H1 (cell line): ENCODE results near the gene COX7B2. TPM values are rescaled to one million over a fixed set of nuclear protein-coding genes. Genes with fewer than 3 reads are reported as not detected.

Source experiments
- CTCF ChIA-PET: fragments of 300-600 bp; sonication (Branson Sonifier 250); formaldehyde crosslinking; loops from one replicate; lab custom pipeline; 2021; ENCODE audit not compliant: partially characterized antibody; lab: Charles Lee
- POLR2A ChIA-PET: fragments of 300-600 bp; sonication (Branson Sonifier 250); formaldehyde crosslinking; loops from one replicate; lab custom pipeline; 2021; ENCODE audit warnings: inconsistent platforms; ENCODE audit not compliant: partially characterized antibody; lab: Charles Lee
- DNase-seq, 2 experiments: peaks; one replicate each; pipeline versions ENCODE4 v3.0.0 to v3.0.0-alpha.2; 2010 to 2022; ENCODE audit warnings: low spot score in 2 of 2, low read depth in 1 of 2, mixed read lengths in 1 of 2
- FAIRE-seq: peaks from 2 replicates; lab custom pipeline; 2011; peaks lifted over from hg19 to GRCh38; lab: Jason Lieb, UNC
- H2AFZ ChIP-seq: 2 replicates; pipeline ENCODE4 v1.8.1; 2012; ENCODE audit warnings: low read length, inconsistent platforms
- H2AK5ac ChIP-seq: 2 replicates; pipeline ENCODE4 v1.6.1; 2013; ENCODE audit warnings: low read depth, low read length
- H2BK120ac ChIP-seq: replicated peaks from 2 replicates; pipeline ENCODE3; 2013; ENCODE audit warnings: low read depth, low read length, inconsistent platforms
- H2BK12ac ChIP-seq: 2 replicates; pipeline ENCODE4 v1.6.1; 2013; ENCODE audit warnings: low read depth, low read length
- H2BK15ac ChIP-seq: 2 replicates; pipeline ENCODE4 v1.6.1; 2013; ENCODE audit warnings: low read length
- H2BK20ac ChIP-seq: 2 replicates; pipeline ENCODE4 v1.6.1; 2013; ENCODE audit warnings: low read length
- H2BK5ac ChIP-seq: 2 replicates; pipeline ENCODE4 v1.6.1; 2013; ENCODE audit warnings: low read depth, low read length
- H3K14ac ChIP-seq: 2 replicates; pipeline ENCODE4 v1.6.1; 2013; ENCODE audit warnings: inconsistent platforms; ENCODE audit not compliant: insufficient read length
- H3K18ac ChIP-seq: 2 replicates; pipeline ENCODE4 v1.6.1; 2013; ENCODE audit warnings: low read length; ENCODE audit errors: extremely low read depth
- H3K23ac ChIP-seq: 2 replicates; pipeline ENCODE4 v1.6.1; 2013; ENCODE audit warnings: inconsistent platforms; ENCODE audit not compliant: insufficient read length
- H3K23me2 ChIP-seq: 2 replicates; pipeline ENCODE4 v1.6.1; 2013; ENCODE audit warnings: low read depth, low read length
- H3K27ac ChIP-seq: 2 replicates; pipeline ENCODE4 v1.6.1; 2011; ENCODE audit warnings: low read depth, low read length, inconsistent platforms
- H3K27me3 ChIP-seq, 4 experiments: replicated peaks in 1 of 4; 1 replicate in 1 of 4; 2 replicates in 3 of 4; pipeline versions ENCODE4 v1.6.1 to v1.8.1; 2011 to 2013; ENCODE audit warnings: low read length in 3 of 4, mild to moderate bottlenecking in 3 of 4, inconsistent platforms in 2 of 4, mixed read lengths in 2 of 4, moderate library complexity in 1 of 4; ENCODE audit not compliant: control insufficient read depth in 3 of 4, insufficient read depth in 3 of 4; ENCODE audit errors: extremely low read depth in 1 of 4
- H3K36me3 ChIP-seq, 4 experiments: 2 replicates each; pipeline versions ENCODE4 v1.6.1 to v1.8.1; 2011 to 2013; ENCODE audit warnings: mild to moderate bottlenecking in 4 of 4, low read length in 3 of 4, moderate library complexity in 2 of 4, control low read depth in 1 of 4, inconsistent platforms in 1 of 4; ENCODE audit not compliant: insufficient read depth in 4 of 4, control insufficient read depth in 2 of 4
- H3K4ac ChIP-seq: replicated peaks from 2 replicates; pipeline ENCODE3; 2013; ENCODE audit warnings: low read length, low read depth, mixed read lengths, inconsistent platforms; ENCODE audit not compliant: insufficient read length
- H3K4me1 ChIP-seq, 4 experiments: replicated peaks in 1 of 4; 1 replicate in 1 of 4; 2 replicates in 3 of 4; pipeline versions ENCODE4 v1.6.1 to v1.8.1; 2011 to 2013; ENCODE audit warnings: low read length in 3 of 4, inconsistent platforms in 2 of 4, mixed read lengths in 1 of 4; ENCODE audit not compliant: insufficient read depth in 4 of 4, control insufficient read depth in 3 of 4
- H3K4me2 ChIP-seq, 2 experiments: 2 replicates each; pipeline versions ENCODE4 v1.6.1 to v1.8.1; 2011 to 2013; ENCODE audit warnings: low read depth in 2 of 2, low read length in 2 of 2, control low read depth in 1 of 2, inconsistent platforms in 1 of 2, mild to moderate bottlenecking in 1 of 2; ENCODE audit not compliant: insufficient read depth in 1 of 2
- H3K4me3 ChIP-seq, 4 experiments: fragments of 200-600, 300-600 bp in 1 of 4; sonication (generic), shearing (Covaris generic), sonication (Bioruptor Twin) in 1 of 4; 2 replicates each; pipeline versions ENCODE4 v1.5.1 to v1.8.1; 2011 to 2016; ENCODE audit warnings: low read length in 4 of 4, low read depth in 3 of 4, control low read depth in 2 of 4, inconsistent platforms in 2 of 4, mild to moderate bottlenecking in 2 of 4, mixed read lengths in 1 of 4, moderate library complexity in 1 of 4; ENCODE audit not compliant: insufficient read depth in 2 of 4; ENCODE audit errors: extremely low read depth in 1 of 4
- H3K56ac ChIP-seq: replicated peaks from 2 replicates; pipeline ENCODE3; 2013; ENCODE audit warnings: low read depth, mild to moderate bottlenecking, mixed read lengths, low read length, inconsistent platforms; ENCODE audit not compliant: insufficient read length
- H3K79me1 ChIP-seq: 2 replicates; pipeline ENCODE4 v1.6.1; 2013; ENCODE audit warnings: low read depth, low read length, control low read depth
- H3K79me2 ChIP-seq, 2 experiments: 2 replicates each; pipeline versions ENCODE4 v1.6.1 to v1.8.1; 2012 to 2013; ENCODE audit warnings: low read length in 2 of 2, mild to moderate bottlenecking in 2 of 2, inconsistent platforms in 1 of 2; ENCODE audit not compliant: insufficient read depth in 2 of 2, control insufficient read depth in 1 of 2
- H3K9ac ChIP-seq, 4 experiments: replicated peaks in 1 of 4; 1 replicate in 1 of 4; 2 replicates in 3 of 4; pipeline versions ENCODE4 v1.6.1 to v1.8.1; 2011 to 2013; ENCODE audit warnings: low read depth in 3 of 4, low read length in 3 of 4, control low read depth in 2 of 4, mild to moderate bottlenecking in 2 of 4, moderate library complexity in 2 of 4, inconsistent platforms in 1 of 4; ENCODE audit errors: extremely low read depth in 1 of 4
- H3K9me3 ChIP-seq, 2 experiments: 2 replicates each; pipeline versions ENCODE4 v1.6.1 to v1.8.1; 2012 to 2013; ENCODE audit warnings: mild to moderate bottlenecking in 2 of 2, moderate library complexity in 2 of 2, control low read depth in 1 of 2, inconsistent platforms in 1 of 2, low read depth in 1 of 2, low read length in 1 of 2, mixed read lengths in 1 of 2; ENCODE audit not compliant: insufficient read depth in 2 of 2
- H4K20me1 ChIP-seq, 2 experiments: replicated peaks in 1 of 2; 2 replicates each; pipeline versions ENCODE3 to v1.8.1; 2011 to 2013; ENCODE audit warnings: inconsistent platforms in 2 of 2, low read length in 2 of 2, mild to moderate bottlenecking in 1 of 2; ENCODE audit not compliant: insufficient read depth in 2 of 2, control insufficient read depth in 1 of 2
- H4K5ac ChIP-seq: 2 replicates; pipeline ENCODE4 v1.6.1; 2013; ENCODE audit warnings: low read length, low read depth, mixed read lengths, inconsistent platforms; ENCODE audit not compliant: insufficient read length
- H4K8ac ChIP-seq: 2 replicates; pipeline ENCODE4 v1.8.0; 2013; ENCODE audit warnings: mild to moderate bottlenecking, moderate library complexity, low read length, inconsistent platforms; ENCODE audit not compliant: insufficient read depth; ENCODE audit errors: extremely low read depth
- H4K91ac ChIP-seq: replicated peaks from 2 replicates; pipeline ENCODE3; 2013; ENCODE audit warnings: low read length, mixed read lengths, inconsistent platforms; ENCODE audit not compliant: insufficient read length
- CEBPB ChIP-seq: IDR thresholded peaks from 2 replicates; pipeline ENCODE4 v1.6.1; 2012; ENCODE audit warnings: low read depth, low read length
- CTCF ChIP-seq, 3 experiments: IDR thresholded peaks; 1 replicate in 2 of 3; 2 replicates in 1 of 3; pipeline versions ENCODE4 v1.5.1 to v1.6.1; 2011; ENCODE audit warnings: low read length in 3 of 3, mild to moderate bottlenecking in 3 of 3, inconsistent platforms in 2 of 3, low read depth in 1 of 3, moderate library complexity in 1 of 3; ENCODE audit not compliant: insufficient read depth in 1 of 3; ENCODE audit errors: control extremely low read depth in 1 of 3
- PHF8 ChIP-seq: fragments of 200-600 bp; sonication (generic); conservative IDR thresholded peaks from 2 replicates; pipeline ENCODE4 v1.7.1; 2012; ENCODE audit warnings: low read depth, mild to moderate bottlenecking, inconsistent platforms, low read length, moderate library complexity
- RAD21 ChIP-seq, 2 experiments: IDR thresholded peaks in 1 of 2; conservative IDR thresholded peaks in 1 of 2; 2 replicates each; pipeline ENCODE4 v1.6.1; 2011; ENCODE audit warnings: low read depth in 2 of 2, low read length in 2 of 2, improper control_type of control experiment in 1 of 2, inconsistent platforms in 1 of 2, mild to moderate bottlenecking in 1 of 2, moderate library complexity in 1 of 2
- SIRT6 ChIP-seq: IDR thresholded peaks from one replicate; pipeline ENCODE4 v1.7.1; 2012; ENCODE audit warnings: low read length, inconsistent platforms
- WGBS, 2 experiments: shearing (Covaris generic) in 1 of 2; methylation state at CpG; one replicate each; pipeline versions ENCODE4 v1.1.6 to v1.1.7; 2013 to 2015; ENCODE audit warnings: low lambda C conversion rate in 2 of 2, mixed read lengths in 2 of 2, inconsistent platforms in 1 of 2, low coverage in 1 of 2, missing lambda C conversion rate in 1 of 2; ENCODE audit not compliant: insufficient replicate concordance in 2 of 2, insufficient coverage in 1 of 2, insufficient read length in 1 of 2; ENCODE audit errors: extremely low coverage in 1 of 2, missing lambda C conversion rate in 1 of 2; 5-methylcytosine and 5-hydroxymethylcytosine counted together
- polyA plus RNA-seq, 7 experiments: library from polyadenylated mRNA; depleted of rRNA in 3 of 7; stranded (reverse) in 5 of 7; unstranded in 2 of 7; fragments of >200 nt in 5 of 7; fragments of 200-250 nt in 2 of 7; gene quantifications; 1 replicate in 5 of 7; 2 replicates in 1 of 7; 4 replicates in 1 of 7; pipeline versions ENCODE4 v1.2.1 to v1.2.3, GENCODE V29; 2011 to 2013; ENCODE audit warnings: missing spikeins in 2 of 7, mixed read lengths in 2 of 7
- total RNA-seq: library from RNA; stranded (reverse); fragmentation: NEBNext Ultra II Directional; extraction: Animal tissue kit (Norgen Biotek cat#: 25700); gene quantifications from 2 replicates; pipeline ENCODE4 v1.2.1, GENCODE V29; 2021

Gene COX7B2
- total and polyA plus RNA-seq, 2 of the 8 experiments (the other 6 are each of a cell fraction or from before 2014, with no cell fraction given): not detected

- Histone ChIP-seq H3K23ac (no peak overlapping the region), H3K4me2 (no peak overlapping the region), H3K4me1 (no peaks in the 10 kb centered on the region), H3K18ac (no peak overlapping the region), H4K8ac (no peak overlapping the region), H3K36me3 (no peaks in the 10 kb centered on the region), H3K23me2 (no peaks in the 10 kb centered on the region), H3K4me3 (no peak overlapping the region), H3K27me3 (no peaks in the 10 kb centered on the region), H3K79me1 (no peaks in the 10 kb centered on the region), H2BK5ac (no peak overlapping the region), H4K5ac (no peak overlapping the region), H3K14ac (no peak overlapping the region), H2AK5ac (no peak overlapping the region), H3K4ac (no peak overlapping the region), H3K56ac (no peak overlapping the region), H2AFZ (no peak overlapping the region), H2BK12ac (no peak overlapping the region), H2BK15ac (no peak overlapping the region), H3K9me3 (no peaks in the 10 kb centered on the region), H3K9ac (no peak overlapping the region), H4K91ac (no peak overlapping the region), H3K27ac (no peak overlapping the region), H2BK20ac (no peak overlapping the region), H2BK120ac (no peak overlapping the region), H3K79me2 (no peaks in the 10 kb centered on the region), H4K20me1 (no peaks in the 10 kb centered on the region)
- DNase-seq (no peak), FAIRE-seq (no peak)
- ChIA-PET CTCF (interaction anchor here (0.8 to 2.0 kb wide), 4 partner anchors 10 to 98 kb away, joined by 3 to 12 read pairs (median 4); no protein-coding TSS in a partner anchor), POLR2A (no interaction called here)
- 91% methylated on average over 3 of the region's 3 CpGs; no CpG with 5 or more reads in 1 of the 2 experiments for WGBS, 2 experiments
- TF ChIP-seq CTCF (IDR thresholded peaks at IDR 0.05; ENCODE audit: control extremely low read depth in 1 of 3, insufficient read depth in 1 of 3, low read depth in 1 of 3, low read length in 3 of 3) (no peak), PHF8 (no peak), CEBPB (no peak), SIRT6 (no peak), RAD21 (IDR thresholded peaks at IDR 0.05 in 1 of 2, conservative IDR thresholded peaks at IDR 0.05 in 1 of 2; ENCODE audit: low read depth in 2 of 2, low read length in 2 of 2) (no peak)
Observed at GRCh38 chr4:46922205-46922604, 13.2 kb upstream of the COX7B2 start.
